Activated T-cell treated with anti-CD3 and anti-CD28 coated beads for 1 hour (primary cell): Measurements from ENCODE around the gene TRPV2.
"Not testable (repeated sequence)": the region's sequence is repeated elsewhere in the genome, so short reads cannot be mapped to it uniquely, and the experiment has no call there.

Source experiments
- DNase-seq: peaks from one replicate; pipeline ENCODE4 v3.0.0-alpha.2; 2020; ENCODE audit warnings: low read depth

The TRPV2 gene

DNA sequence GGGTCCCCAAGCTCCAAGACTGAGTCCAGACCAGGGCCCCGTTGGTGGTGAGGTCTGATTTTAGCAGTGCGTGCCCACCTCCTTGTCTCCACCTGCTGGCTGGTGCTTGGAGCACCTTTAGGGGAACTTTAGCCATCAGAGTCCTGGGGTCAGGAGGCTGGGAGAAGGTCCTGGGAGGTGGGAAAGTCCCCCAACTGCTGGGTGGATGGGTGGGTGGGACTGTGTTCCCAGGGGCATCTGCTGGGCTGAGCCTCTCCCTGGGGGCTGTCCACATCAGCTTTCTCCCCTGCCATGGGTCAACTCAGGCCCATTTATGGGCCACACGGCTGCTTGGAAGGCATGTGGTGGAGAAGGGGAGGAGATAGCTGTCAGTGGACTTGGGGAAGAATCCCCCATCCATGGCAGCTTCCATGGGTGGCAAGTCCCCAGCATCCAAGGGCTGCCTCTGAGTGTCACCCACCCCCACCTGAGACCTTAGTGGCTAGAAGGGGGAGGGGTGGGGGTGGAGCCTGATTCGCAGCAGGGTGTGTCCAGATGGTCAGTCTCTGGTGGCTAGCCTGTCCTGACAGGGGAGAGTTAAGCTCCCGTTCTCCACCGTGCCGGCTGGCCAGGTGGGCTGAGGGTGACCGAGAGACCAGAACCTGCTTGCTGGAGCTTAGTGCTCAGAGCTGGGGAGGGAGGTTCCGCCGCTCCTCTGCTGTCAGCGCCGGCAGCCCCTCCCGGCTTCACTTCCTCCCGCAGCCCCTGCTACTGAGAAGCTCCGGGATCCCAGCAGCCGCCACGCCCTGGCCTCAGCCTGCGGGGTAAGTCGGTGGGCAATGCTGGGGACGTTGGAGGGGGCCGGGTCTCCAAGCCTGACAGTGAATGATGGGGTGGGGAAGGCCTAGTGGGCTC lies at the start of gene TRPV2:
TRPV2 (plus strand) TSS at position 541 of the 894 bp plus-strand sequence. CDS start 2,098 bp downstream, outside the sequence.
- DNase-seq = no peak

DNA sequence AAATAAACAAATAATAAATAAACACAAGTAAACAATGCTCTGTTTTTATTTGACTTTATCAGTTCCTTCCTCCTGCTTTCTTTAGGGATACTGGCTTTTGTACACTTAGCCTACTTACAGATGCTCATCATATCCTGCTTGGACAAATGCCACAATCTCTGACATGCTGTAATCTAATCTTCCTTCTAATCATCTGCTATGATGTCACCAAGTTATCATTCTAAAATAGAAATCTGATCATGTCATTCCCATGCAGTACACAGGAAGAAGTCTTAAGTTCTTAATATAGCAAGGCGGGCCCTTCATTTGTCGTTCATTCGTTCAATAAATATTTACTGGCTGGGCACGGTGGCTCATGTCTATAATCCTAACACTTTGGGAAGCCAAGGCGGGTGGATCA lies 43.6 kb upstream of the TRPV2 start:
- no peak for DNase-seq

DNA sequence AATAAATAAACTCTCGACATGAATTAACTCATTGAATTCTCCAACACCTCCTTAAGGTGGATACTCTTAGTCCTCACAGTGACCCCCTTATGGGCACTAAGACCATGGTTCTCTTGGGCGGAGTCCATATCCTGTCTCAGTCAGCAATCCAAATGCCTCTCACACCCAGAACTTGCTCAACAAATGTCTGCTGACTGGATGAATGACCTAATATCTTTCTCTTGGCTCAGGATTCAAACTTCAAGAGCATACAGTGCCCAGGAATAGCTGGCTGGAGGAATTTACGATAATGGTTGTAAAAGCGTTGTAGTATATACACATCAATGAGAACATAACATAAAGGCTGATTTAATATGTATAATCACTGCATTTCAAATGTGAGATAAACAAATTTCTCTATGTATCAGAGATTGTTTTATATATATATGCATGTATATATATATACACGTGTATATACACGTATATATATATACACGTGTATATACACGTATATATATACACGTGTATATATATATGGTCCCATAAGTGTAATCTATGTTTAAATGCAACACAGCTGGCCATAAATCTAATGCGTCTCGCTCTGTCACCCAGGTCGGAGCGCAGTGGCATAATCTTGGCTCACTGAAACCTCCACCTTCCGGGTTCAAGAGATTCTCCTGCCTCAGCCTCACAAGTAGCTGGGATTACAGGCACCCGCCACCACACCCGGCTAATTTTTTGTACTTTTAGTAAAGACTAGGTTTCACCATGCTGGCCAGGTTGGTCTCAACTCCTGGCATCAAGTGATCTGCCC lies 41.0 kb upstream of the TRPV2 start:
- no peak for DNase-seq

GRCh38 chr17:16377941-16378341 lies 37.4 kb upstream of the TRPV2 start:
- no peak for DNase-seq

- no peak for DNase-seq
These were observed 36.6 kb upstream of the TRPV2 start for GRCh38 chr17:16378636-16379282.

DNA sequence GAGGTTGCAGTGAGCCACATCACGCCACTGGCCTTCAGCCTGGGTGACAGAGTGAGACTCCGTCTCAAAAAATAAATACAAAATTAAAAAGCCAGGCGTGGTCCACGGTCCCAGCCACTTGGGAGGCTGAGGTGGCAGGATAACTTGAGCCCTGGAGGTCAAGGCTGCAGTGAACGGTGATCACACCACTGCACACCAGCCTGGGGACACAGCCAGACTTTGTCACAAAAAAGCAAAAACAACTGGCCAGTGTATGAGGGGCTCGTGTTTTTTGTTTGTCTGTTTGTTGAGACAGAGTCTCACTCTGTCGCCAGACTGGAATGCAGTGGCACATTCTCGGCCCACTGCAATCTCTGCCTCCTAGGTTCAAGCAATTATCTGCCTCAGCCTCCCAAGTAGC lies 35.7 kb upstream of the TRPV2 start:
- DNase-seq = no peak

DNA sequence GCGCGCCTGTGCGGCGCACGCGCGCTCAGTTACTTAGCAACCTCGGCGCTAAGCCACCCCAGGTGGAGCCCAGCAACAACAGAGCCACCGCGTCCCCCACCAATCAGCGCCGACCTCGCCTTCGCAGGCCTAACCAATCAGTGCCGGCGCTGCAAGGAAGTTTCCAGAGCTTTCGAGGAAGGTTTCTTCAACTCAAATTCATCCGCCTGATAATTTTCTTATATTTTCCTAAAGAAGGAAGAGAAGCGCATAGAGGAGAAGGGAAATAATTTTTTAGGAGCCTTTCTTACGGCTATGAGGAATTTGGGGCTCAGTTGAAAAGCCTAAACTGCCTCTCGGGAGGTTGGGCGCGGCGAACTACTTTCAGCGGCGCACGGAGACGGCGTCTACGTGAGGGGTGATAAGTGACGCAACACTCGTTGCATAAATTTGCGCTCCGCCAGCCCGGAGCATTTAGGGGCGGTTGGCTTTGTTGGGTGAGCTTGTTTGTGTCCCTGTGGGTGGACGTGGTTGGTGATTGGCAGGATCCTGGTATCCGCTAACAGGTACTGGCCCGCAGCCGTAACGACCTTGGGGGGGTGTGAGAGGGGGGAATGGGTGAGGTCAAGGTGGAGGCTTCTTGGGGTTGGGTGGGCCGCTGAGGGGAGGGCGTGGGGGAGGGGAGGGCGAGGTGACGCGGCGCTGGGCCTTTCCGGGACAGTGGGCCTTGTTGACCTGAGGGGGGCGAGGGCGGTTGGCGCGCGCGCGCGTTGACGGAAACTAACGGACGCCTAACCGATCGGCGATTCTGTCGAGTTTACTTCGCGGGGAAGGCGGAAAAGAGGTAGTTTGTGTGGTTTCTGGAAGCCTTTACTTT lies 34.5 kb upstream of the TRPV2 start, which contains the start of gene UBB:
UBB (plus strand) TSS at position 452 of the 856 bp plus-strand sequence. CDS start 817 bp downstream, outside the sequence.
- DNase-seq = peak; percentile 86

DNA sequence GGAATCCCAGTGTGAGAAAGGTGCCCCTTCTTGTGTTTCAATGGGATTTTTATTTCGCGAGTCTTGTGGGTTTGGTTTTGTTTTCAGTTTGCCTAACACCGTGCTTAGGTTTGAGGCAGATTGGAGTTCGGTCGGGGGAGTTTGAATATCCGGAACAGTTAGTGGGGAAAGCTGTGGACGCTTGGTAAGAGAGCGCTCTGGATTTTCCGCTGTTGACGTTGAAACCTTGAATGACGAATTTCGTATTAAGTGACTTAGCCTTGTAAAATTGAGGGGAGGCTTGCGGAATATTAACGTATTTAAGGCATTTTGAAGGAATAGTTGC lies 33.9 kb upstream of the TRPV2 start:
- DNase-seq = no peak

DNA sequence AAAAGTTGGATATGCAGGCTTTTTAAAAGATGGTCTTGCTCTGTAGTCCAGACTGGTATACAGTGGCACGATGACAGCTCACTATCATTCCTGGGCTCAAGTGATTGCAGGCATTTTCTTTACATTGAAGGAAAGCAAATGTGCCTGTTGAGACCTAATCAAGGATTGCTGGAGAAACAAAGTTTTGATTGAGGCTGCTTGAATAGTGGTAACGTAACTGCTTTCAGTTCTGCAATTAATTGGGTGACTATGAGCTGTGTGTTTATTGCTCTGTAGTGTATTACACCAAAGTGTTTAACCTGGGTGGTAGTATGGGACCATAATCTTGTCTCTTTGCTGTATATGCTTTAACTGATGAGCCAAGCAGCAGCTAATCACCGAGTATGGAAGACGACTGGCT lies 32.2 kb upstream of the TRPV2 start:
- no peak for DNase-seq

GRCh38 chr17:16383772-16384287 lies 31.5 kb upstream of the TRPV2 start:
- DNase-seq = no peak

DNA sequence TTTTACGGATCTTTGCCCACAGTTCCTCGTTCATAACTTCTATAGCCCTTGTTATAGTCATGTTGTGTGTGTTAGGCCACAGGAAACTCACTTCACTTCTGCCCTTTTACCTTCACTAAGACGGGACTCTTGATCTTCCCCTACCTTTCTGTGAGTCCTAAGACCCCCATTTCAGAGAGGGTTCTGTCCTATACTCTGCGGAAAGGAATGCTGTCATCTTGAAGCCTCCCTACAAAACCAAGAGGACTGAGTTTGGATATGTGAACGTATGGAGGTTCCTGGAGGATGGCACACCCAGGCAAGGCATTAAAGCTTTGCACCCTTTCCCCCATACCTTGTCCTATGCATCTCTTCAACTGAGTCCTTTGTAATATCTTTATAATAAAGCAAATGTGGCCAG lies 30.8 kb upstream of the TRPV2 start:
- no peak for DNase-seq

GRCh38 chr17:16386126-16386507 lies 29.3 kb upstream of the TRPV2 start:
- not testable (repeated sequence) for DNase-seq

DNA sequence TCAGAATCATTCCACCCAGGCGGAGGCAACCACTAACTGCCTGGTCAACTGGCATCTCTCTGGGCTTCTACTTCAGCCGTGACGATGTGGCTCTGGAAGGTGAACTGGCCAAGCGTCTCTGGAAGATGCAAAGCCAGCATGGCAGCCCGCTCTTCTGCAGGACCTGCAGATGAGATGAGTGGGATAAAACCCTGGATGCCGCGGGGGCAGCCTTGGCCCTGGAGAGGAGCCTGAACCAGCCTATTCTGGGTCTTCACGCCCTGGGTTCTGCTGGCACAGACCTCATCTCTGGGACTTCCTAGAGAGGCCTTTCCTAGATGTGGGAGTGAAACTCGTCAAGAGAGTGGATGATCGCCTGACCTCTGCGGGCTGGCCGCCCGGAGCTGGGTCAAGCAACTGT lies 23.9 kb upstream of the TRPV2 start:
- DNase-seq = no peak

- DNase-seq = not testable (repeated sequence)
These were observed 22.9 kb upstream of the TRPV2 start for GRCh38 chr17:16392491-16392890.

GRCh38 chr17:16395887-16396286 lies 19.5 kb upstream of the TRPV2 start:
- not testable (repeated sequence) for DNase-seq

- not testable (repeated sequence) for DNase-seq
These were observed 18.7 kb upstream of the TRPV2 start for GRCh38 chr17:16396693-16397092.

- no peak for DNase-seq
These were observed 16.8 kb upstream of the TRPV2 start for GRCh38 chr17:16398270-16399267.

DNA sequence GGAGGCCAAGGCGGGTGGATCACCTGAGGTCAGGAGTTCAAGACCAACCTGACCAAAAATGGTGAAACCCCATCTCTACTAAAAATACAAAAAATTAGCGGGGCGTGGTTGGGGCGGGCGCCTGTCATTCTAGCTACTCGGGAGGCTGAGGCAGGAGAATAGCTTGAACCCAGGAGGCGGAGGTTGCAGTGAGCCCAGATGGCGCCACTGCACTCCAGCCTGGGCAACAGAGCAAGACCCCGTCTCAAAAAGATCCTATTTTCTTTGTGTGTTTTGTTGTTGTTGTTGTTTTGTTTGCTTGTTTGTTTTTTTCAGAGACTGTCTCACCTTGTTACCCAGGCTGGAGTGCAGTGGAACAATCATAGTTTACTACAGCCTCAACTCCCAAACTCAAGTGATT lies 11.5 kb upstream of the TRPV2 start:
- not testable (repeated sequence) for DNase-seq

GRCh38 chr17:16406742-16407674 lies 8.4 kb upstream of the TRPV2 start:
- no peak for DNase-seq
